ENCODE measurements around the gene FMOD. TPM values are rescaled to one million over a fixed set of nuclear protein-coding genes. Genes with fewer than 3 reads are reported as not detected.

Gene FMOD
- polyA plus RNA-seq (ENCODE audit: low read depth in 6 of 6): not detected

DNA sequence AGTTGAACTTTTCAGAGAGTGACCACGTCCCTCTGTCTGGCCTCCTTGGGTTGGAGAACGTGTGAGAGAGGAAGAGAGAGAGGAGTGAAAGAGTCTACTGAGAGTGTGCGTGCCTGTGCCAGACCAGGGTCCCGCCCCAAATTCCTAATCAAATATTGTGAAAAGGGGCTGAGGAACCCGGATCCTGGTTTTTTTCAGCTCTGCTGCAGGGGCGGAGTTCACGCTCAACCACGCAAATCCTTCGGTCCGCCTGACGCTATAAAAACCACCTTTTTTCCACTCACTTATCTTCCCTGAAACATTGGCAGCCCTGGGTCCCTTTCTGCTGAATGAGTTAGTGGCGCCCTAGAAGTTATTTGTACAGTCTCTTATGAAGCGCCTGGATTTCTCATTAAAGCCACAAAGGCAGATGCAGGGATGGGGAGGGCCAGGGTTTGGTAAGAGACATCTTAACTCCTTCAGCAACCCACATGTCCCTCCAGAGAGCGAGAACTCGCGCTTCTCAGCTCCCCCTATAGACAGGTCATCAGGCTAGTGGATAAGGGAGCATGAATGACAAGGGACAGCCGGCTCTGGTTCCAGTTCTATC is at the start of gene FMOD:
TSS of gene FMOD (minus strand) at position 86 of the 589 bp plus-strand sequence. CDS start 2,852 bp downstream, outside the sequence.
- peak within 1 kb of the TSS in 3 of 6 donors; percentile 8 to 54 (median 38) for H3K27ac Mint-ChIP-seq
- peaks cover 0 to 5% (median 2%) of the 10 kb centered on the region in 7 donors for H3K9me3 Mint-ChIP-seq
- ATAC-seq (ENCODE audit: low read depth in 2 of 2) (peak; percentile 55 to 57), DNase-seq (no peak)
- H3K36me3 Mint-ChIP-seq: no peaks in the 10 kb centered on the region
- H3K4me1 Mint-ChIP-seq: peaks cover 0 to 12% (median 11%) of the 10 kb centered on the region in 3 donors
- H3K4me3 Mint-ChIP-seq: peak within 1 kb of the TSS in 5 of 8 donors; percentile 21 to 66 (median 43)
- peaks cover 33 to 52% (median 42%) of the 10 kb centered on the region in 3 donors for H3K27me3 Mint-ChIP-seq

DNA sequence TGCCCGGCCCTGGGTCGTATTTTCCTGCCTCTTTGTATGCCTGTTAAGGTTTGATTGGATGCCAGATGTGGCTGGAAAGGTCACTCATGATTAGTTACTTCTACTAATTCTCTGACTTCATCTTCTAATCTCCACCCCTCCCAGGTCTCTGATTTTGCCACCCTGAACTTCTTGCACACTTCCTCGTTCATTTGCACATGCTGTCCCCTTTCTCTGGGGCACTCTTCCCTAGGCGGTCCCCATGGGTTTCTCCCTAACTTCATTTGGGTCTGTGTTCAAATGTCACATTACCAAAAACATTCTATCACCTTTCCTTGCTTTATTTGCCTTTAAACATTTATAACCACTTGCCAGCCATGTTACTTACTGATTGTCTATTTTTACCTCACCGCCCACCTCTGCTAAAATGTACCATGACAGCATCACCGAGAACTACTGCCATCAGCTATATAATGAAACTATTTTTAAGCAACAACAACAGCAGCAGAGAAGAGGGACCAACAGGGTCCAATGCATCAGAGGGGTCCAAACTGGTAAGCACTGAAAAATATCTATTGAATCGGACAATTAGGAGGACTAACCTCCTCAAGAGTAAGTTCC is 45.8 kb upstream of the FMOD start:
- Mint-ChIP-seq H3K36me3 (no peaks in the 10 kb centered on the region), H3K27me3 (peaks cover 0 to 22% (median 19%) of the 10 kb centered on the region in 3 donors), H3K4me1 (peaks cover 0 to 8% (median 0%) of the 10 kb centered on the region in 3 donors), H3K4me3 (peak overlapping the region in 1 of 8 donors; percentile 61), H3K27ac (no peak overlapping the region), H3K9me3 (peaks cover 0 to 8% (median 5%) of the 10 kb centered on the region in 7 donors)
- no peak for ATAC-seq (ENCODE audit: low read depth in 2 of 2)
- no peak for DNase-seq

DNA sequence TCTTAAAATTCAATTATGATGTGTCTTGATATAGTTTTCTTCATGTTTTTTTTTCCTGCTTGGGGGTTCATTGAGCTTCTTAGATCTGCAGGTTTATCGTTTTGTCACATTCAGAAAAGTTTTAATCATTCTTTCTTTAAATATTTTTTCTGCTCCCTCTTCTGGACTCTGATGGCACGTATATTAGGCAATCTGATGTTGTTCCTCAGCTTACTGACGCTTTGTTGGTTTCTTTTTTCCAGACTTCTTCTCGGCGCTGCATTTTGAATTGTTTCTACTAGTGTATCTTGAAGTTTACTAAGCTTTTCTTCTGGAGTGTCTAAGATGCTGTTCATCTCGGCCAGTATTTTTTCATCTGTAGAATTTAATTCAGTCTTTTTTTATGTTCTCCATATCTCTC is 44.8 kb upstream of the FMOD start:
- H3K27ac Mint-ChIP-seq: no peak overlapping the region
- H3K4me1 Mint-ChIP-seq: peaks cover 0 to 3% (median 0%) of the 10 kb centered on the region in 3 donors
- no peaks in the 10 kb centered on the region for H3K36me3 Mint-ChIP-seq
- ATAC-seq (ENCODE audit: low read depth in 2 of 2) (no peak), DNase-seq (no peak)
- peaks cover 0 to 22% (median 19%) of the 10 kb centered on the region in 3 donors for H3K27me3 Mint-ChIP-seq
- peaks cover 0 to 8% (median 5%) of the 10 kb centered on the region in 7 donors for H3K9me3 Mint-ChIP-seq
- no peak overlapping the region for H3K4me3 Mint-ChIP-seq

DNA sequence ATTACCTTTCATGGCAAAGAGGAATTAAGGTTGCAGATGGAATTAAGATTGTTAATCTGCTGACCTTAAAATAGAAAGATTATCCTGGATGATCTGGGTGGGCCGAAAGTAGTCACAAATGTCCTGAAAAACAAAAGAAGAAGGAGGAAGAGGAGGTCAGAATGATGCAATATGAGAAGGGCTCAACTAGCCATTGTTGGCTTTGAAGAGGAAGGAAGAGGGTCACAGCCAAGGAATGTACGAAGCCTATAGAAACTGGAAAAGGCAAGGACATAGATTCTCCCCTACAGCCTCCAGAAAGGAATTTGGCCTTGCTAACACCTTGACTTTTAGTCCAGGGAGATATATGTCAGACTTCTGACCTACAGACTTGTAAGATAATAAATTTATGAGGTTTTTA is 39.4 kb upstream of the FMOD start:
- peaks cover 0 to 21% (median 17%) of the 10 kb centered on the region in 3 donors for H3K27me3 Mint-ChIP-seq
- ATAC-seq (ENCODE audit: low read depth in 2 of 2) (no peak), DNase-seq (no peak)
- H3K36me3 Mint-ChIP-seq: no peaks in the 10 kb centered on the region
- H3K9me3 Mint-ChIP-seq: peaks cover 0 to 8% (median 5%) of the 10 kb centered on the region in 7 donors
- peaks cover 0 to 3% (median 0%) of the 10 kb centered on the region in 3 donors for H3K4me1 Mint-ChIP-seq
- H3K27ac Mint-ChIP-seq: no peak overlapping the region
- peak overlapping the region in 1 of 8 donors; percentile 11 for H3K4me3 Mint-ChIP-seq

DNA sequence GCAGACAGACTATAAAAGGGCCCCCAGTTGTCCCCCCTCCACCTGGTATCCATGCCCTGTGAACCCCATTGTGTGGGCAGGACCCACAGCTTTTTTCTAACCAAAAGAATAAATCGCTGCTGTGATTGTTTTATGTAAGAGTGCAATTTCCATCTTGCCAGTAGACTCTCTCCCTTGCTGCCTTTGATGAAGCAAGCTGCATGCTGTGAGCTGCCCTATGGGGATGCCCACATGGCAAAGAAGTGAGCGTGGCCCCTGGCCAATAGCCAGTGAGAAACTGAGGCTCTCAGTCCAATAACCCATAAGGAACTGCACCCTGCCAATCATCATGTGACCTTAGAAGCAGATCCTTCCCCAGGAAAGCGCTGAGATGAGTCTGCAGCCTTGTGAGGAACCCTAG is 37.8 kb upstream of the FMOD start:
- no peak for ATAC-seq (ENCODE audit: low read depth in 2 of 2)
- no peak for DNase-seq
- Mint-ChIP-seq H3K27me3 (peaks cover 0 to 21% (median 17%) of the 10 kb centered on the region in 3 donors), H3K9me3 (peaks cover 0 to 8% (median 5%) of the 10 kb centered on the region in 7 donors), H3K4me1 (peaks cover 0 to 5% (median under 1%) of the 10 kb centered on the region in 3 donors), H3K4me3 (no peak overlapping the region), H3K27ac (no peak overlapping the region), H3K36me3 (peaks cover 0 to 3% of the 10 kb centered on the region in 2 donors)

DNA sequence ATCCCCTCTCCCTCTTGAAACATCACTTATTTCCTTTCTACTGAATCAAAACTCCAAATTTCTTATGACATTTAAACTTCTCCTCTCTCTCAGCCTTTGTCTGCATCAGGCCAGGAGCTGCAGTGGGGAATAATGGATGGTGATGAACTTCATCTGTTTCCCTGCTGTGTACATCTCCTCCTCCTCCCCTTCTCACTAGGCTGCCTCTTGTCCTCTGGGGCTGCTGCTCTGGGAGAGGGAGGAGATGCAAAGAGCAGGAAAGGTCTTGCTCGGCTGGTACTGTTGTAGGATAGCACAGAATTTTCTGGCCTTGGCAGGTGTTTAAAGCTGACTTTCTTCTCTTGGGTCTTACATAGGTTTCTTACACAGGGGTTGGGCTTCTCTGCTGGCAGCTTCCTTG is 31.1 kb upstream of the FMOD start:
- H3K4me3 Mint-ChIP-seq: peak overlapping the region in 6 of 8 donors; percentile 38 to 88 (median 77)
- H3K9me3 Mint-ChIP-seq: peaks cover 0 to 2% (median 0%) of the 10 kb centered on the region in 7 donors
- no peaks in the 10 kb centered on the region for H3K27me3 Mint-ChIP-seq
- ATAC-seq (ENCODE audit: low read depth in 2 of 2) (no peak), DNase-seq (no peak)
- H3K4me1 Mint-ChIP-seq: peaks cover 45 to 60% (median 53%) of the 10 kb centered on the region in 3 donors
- H3K27ac Mint-ChIP-seq: peak overlapping the region; percentile 47 to 94 (median 76)
- peaks cover 0 to 7% of the 10 kb centered on the region in 2 donors for H3K36me3 Mint-ChIP-seq

DNA sequence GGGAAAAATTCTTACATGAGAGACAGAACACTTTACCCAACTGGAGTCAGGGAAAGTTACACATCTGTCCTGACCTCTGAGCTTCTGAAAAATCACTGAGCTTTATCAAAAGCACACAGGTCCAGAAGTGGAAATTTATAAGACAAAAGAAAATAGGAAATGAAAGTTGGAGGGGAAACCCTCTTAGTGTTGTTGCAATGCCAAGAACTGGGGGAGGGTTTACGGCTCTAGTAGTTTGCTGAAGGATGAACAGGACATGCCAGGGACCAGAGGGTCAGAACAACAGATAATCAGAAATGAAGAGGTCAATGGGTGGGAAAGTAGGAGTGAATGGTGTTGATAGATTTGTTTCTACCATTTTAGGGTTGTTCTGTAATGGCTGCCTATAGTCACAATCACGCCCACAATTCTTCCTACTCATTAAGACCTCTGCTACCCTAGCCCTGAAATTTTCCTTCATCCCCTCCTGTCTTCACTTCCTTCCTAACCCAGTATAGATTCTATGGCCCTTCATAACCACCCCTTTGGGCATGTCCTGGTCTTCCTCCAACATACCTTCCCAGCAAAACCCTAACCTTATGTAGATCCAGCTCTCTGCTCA is 30.3 kb upstream of the FMOD start:
- Mint-ChIP-seq H3K9me3 (peaks cover 0 to 4% (median 0%) of the 10 kb centered on the region in 7 donors), H3K4me3 (peak overlapping the region; percentile 1 to 88 (median 67)), H3K27ac (peak overlapping the region; percentile 71 to 94 (median 90)), H3K36me3 (peaks cover 0 to 7% of the 10 kb centered on the region in 2 donors), H3K27me3 (no peaks in the 10 kb centered on the region), H3K4me1 (peaks cover 45 to 67% (median 53%) of the 10 kb centered on the region in 3 donors)
- ATAC-seq (ENCODE audit: low read depth in 2 of 2) (peak; percentile 96), DNase-seq (peak; percentile 76)

DNA sequence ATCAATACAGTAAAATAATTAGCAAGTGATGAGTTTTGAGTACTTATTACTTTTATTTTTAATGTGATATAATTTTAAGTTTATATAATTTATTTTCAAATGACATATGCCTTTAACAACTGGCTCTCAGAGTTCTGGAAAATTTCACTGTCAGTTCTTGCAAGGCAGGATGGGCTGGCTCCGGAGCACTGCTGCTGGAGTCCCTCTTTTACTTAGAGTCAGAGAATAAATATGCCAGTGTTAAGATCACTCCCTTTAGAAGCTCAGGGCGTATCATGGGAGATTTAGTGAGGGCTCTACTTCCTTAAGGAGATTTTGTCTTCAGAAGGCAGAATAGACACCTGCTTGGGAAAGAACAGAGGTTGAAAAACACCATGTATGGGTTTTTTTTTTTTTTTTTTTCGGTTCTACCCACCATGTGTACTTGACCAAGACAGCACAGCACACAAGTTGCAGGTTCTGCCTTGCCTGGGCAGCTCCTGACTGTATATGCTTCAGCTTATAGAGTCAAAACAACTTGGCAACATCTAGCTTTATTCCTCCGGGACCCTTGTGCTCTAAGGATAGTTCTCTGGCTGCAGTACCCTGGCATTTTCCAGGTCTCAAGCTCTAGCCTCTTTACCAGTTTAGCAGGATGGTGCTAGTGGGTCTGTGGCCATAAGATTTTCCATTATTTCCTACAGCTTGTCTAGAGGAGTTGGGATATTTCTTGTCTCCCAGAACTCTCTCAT is 29.7 kb upstream of the FMOD start:
- Mint-ChIP-seq H3K4me1 (peaks cover 45 to 67% (median 53%) of the 10 kb centered on the region in 3 donors), H3K27ac (peak overlapping the region; percentile 30 to 96 (median 82)), H3K4me3 (peak overlapping the region; percentile 1 to 88 (median 67)), H3K9me3 (peaks cover 0 to 4% (median 0%) of the 10 kb centered on the region in 7 donors), H3K27me3 (no peaks in the 10 kb centered on the region), H3K36me3 (peaks cover 0 to 7% of the 10 kb centered on the region in 2 donors)
- ATAC-seq (ENCODE audit: low read depth in 2 of 2) (peak; percentile 32 to 35), DNase-seq (no peak)

DNA sequence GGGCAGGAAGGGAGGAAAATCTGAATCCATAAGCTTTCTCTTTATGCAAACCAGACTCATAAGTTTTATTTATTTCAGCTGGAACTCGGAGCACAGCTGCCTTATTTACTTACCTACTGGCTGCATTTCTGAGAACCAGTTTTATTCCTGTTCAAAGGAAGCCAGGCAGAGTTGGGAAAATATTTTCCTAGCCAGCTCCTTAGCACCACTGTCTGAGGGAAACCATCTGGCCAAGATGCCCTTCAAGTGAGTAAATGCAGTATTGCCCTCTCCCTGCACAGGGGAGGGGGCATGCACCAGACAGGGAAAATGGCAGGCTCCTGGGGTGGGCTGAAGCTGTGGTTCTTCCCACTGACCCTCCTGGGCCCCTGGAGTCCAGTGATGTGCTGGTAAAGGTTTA is 28.9 kb upstream of the FMOD start:
- peak overlapping the region in 6 of 8 donors; percentile 33 to 73 (median 60) for H3K4me3 Mint-ChIP-seq
- no peaks in the 10 kb centered on the region for H3K27me3 Mint-ChIP-seq
- H3K27ac Mint-ChIP-seq: peak overlapping the region; percentile 27 to 96 (median 75)
- peaks cover 46 to 67% (median 54%) of the 10 kb centered on the region in 3 donors for H3K4me1 Mint-ChIP-seq
- H3K9me3 Mint-ChIP-seq: peaks cover 0 to 4% (median 0%) of the 10 kb centered on the region in 7 donors
- H3K36me3 Mint-ChIP-seq: peaks cover 0 to 7% of the 10 kb centered on the region in 2 donors
- no peak for DNase-seq
- ATAC-seq (ENCODE audit: low read depth in 2 of 2): no peak

DNA sequence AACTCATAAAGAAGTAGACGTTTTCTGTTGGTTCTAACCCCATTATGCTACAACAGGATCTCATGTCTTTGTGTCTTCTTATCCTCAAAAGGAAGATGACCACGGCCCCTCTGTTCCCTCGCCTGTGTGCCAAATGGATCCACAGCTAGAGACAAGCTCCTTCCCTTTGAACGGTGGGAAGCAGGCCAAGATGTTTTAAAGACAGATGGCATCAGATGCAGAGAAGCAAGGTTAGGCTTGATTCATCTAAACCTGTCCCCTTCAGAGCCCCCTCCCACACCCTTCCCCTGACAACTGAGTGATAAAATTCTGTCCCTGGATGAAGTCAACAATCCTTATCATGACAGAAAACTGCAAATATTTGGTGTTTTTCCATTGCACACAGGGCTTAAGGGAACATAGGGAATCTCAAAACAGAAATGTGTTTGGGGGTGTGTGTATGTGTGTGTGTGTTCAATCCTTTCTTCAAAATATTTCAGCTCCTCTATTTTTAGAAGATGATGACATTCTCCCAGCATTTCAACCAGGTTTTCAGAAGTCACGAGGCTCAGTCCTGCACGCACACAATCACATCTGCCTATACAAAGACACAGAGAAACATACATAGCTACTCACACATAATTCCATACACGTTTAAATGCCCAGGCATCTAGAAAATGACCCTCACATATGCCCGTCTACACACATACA is 27.8 kb upstream of the FMOD start:
- Mint-ChIP-seq H3K27ac (peak overlapping the region in 4 of 6 donors; percentile 23 to 94 (median 56)), H3K36me3 (peaks cover 0 to 4% of the 10 kb centered on the region in 2 donors), H3K27me3 (no peaks in the 10 kb centered on the region), H3K4me1 (peaks cover 45 to 67% (median 54%) of the 10 kb centered on the region in 3 donors), H3K4me3 (peak overlapping the region in 4 of 8 donors; percentile 9 to 52 (median 38)), H3K9me3 (peaks cover 0 to 4% (median 0%) of the 10 kb centered on the region in 7 donors)
- DNase-seq (no peak), ATAC-seq (ENCODE audit: low read depth in 2 of 2) (no peak)

DNA sequence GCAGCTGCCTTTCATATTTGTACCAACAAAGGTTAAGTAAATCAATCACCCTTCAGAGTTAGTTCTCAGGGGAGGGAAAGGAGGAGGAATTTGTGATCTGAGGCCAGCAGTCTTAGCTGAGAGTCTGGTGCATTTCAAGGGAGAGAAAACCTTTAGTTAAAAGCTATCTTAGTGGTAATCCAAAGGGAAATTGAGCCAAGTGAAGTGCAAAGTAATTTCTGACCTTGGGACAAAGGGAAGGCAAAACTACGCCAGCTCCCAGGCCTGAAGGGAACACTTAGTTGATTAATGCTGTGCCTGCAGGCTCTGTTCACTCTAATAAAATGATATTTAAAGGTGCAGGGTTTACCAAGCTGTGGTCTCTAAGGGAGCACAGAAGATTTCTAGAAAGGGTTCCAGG is 23.1 kb upstream of the FMOD start:
- no peak for DNase-seq
- peaks cover 13 to 25% (median 18%) of the 10 kb centered on the region in 3 donors for H3K4me1 Mint-ChIP-seq
- peaks cover 0 to 4% (median 0%) of the 10 kb centered on the region in 7 donors for H3K9me3 Mint-ChIP-seq

DNA sequence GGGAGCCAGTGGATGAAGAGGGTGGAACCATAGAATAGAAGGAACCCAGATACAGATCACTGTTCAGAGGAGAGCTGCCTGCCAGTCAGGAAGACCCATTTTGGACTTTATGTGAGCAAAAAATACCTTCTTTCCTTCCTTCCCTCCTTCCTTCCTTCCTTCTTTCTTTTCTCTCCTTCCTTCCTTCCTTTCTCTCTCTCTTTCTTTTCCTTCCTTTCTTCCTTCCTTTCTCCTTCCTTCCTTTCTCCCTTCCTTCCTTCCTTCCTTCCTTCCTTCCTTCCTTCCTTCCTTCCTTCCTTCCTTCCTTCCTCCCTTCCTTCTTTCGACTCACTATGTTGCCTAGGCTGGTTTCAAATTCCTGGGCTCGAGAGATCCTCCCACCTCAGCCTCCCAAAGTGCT is 22.1 kb upstream of the FMOD start:
- Mint-ChIP-seq H3K36me3 (no peaks in the 10 kb centered on the region), H3K27me3 (peaks cover 4 to 9% (median 6%) of the 10 kb centered on the region in 3 donors), H3K4me3 (no peak overlapping the region), H3K27ac (peak overlapping the region in 3 of 6 donors; percentile 39 to 95 (median 56)), H3K9me3 (peaks cover 0 to 4% (median 0%) of the 10 kb centered on the region in 7 donors), H3K4me1 (peaks cover 11 to 18% (median 13%) of the 10 kb centered on the region in 3 donors)
- DNase-seq (no peak), ATAC-seq (ENCODE audit: low read depth in 2 of 2) (no peak)

More for the DNA sequence above, 23.1 kb upstream of the FMOD start:
- Mint-ChIP-seq H3K27ac (peak overlapping the region in 3 of 6 donors; percentile 4 to 89 (median 77)), H3K27me3 (peaks cover 0 to 5% (median 4%) of the 10 kb centered on the region in 3 donors), H3K36me3 (no peaks in the 10 kb centered on the region), H3K4me3 (no peak overlapping the region)
- ATAC-seq (ENCODE audit: low read depth in 2 of 2): no peak

Data from naive B cell (primary cell).